Fibroblast of villous mesenchyme (primary cell): Measurements from ENCODE around the gene DUSP7. TPM values are rescaled to one million over a fixed set of nuclear protein-coding genes. Genes with fewer than 3 reads are reported as not detected.

Experiments
- DNase-seq: peaks from one replicate; pipeline ENCODE4 v3.0.0-alpha.2; 2010; ENCODE audit warnings: low read depth
- H3K4me3 ChIP-seq: 2 replicates; pipeline ENCODE4 v1.5.1; 2011; ENCODE audit warnings: low read depth, mild to moderate bottlenecking, low read length
- CTCF ChIP-seq: IDR thresholded peaks from 2 replicates; pipeline ENCODE4 v1.5.1; 2012; ENCODE audit warnings: low read depth, mild to moderate bottlenecking, low read length; ENCODE audit not compliant: insufficient read depth
- total RNA-seq: library from RNA; depleted of rRNA; stranded (reverse); fragments of >200 nt; gene quantifications from 2 replicates; pipeline ENCODE4 v1.2.3, GENCODE V29; 2012

The DUSP7 gene
- total RNA-seq, 1 donor: 21.2 TPM

GRCh38 chr3:52059781-52060180 lies 3.4 kb upstream of the DUSP7 start:
- DNase-seq: no peak

GRCh38 chr3:52057812-52058495 lies 1.6 kb upstream of the DUSP7 start:
- peak overlapping the region; percentile 65 for H3K4me3 ChIP-seq

More at GRCh38 chr3:52059781-52060180, 3.4 kb upstream of the DUSP7 start:
- no peak overlapping the region for H3K4me3 ChIP-seq
- TF ChIP-seq CTCF: no peak

GRCh38 chr3:52056968-52057811 lies 819 bp upstream of the DUSP7 start:
- TF ChIP-seq CTCF: no peak
- peak; percentile 99 for DNase-seq
- H3K4me3 ChIP-seq: peak overlapping the region; percentile 65

More at GRCh38 chr3:52057812-52058495, 1.6 kb upstream of the DUSP7 start:
- TF ChIP-seq CTCF: no peak
- no peak for DNase-seq

GRCh38 chr3:52055537-52056351 lies 627 bp downstream of the DUSP7 start:
- TF ChIP-seq CTCF: no peak
- H3K4me3 ChIP-seq: peak overlapping the region; percentile 95
- peak; percentile 56 for DNase-seq

- H3K4me3 ChIP-seq: peak overlapping the region; percentile 95
- TF ChIP-seq CTCF: peak; percentile 31
- DNase-seq: peak; percentile 19
Observed at GRCh38 chr3:52054661-52055511, 1.5 kb downstream of the DUSP7 start.
